CD4-positive, alpha-beta T cell (primary cell): ENCODE results near the gene CCDC3. TPM values are rescaled to one million over a fixed set of nuclear protein-coding genes. Genes with fewer than 3 reads are reported as not detected.

ENCODE experiments used
- ATAC-seq: fragments of 200-7000 bp; cut with Tn5 transposase; one replicate; pipeline ENCODE4 v1.10.0; 2022; ENCODE audit warnings: mild to moderate bottlenecking; ENCODE audit not compliant: poor library complexity
- CTCF ChIA-PET: fragments of 350-600 bp; sonication (Branson Sonifier 250); formaldehyde crosslinking; loops from one replicate; lab custom pipeline; 2021; ENCODE audit warnings: antibody characterized with exemption, inconsistent platforms; lab: Charles Lee
- POLR2A ChIA-PET: fragments of 350-600 bp; sonication (Branson Sonifier 250); formaldehyde crosslinking; loops from one replicate; lab custom pipeline; 2021; ENCODE audit warnings: antibody characterized with exemption, inconsistent platforms; lab: Charles Lee
- DNase-seq, 14 experiments: peaks; one replicate each; pipeline ENCODE4 v3.0.0-alpha.2; 2013 to 2020; ENCODE audit warnings: mixed read lengths in 2 of 14
- H3K27ac ChIP-seq, 2 donors: one replicate each; pipeline versions ENCODE4 v1.5.1 to v1.7.0; 2013; ENCODE audit warnings: low read length in 2 of 2, low read depth in 1 of 2, mild to moderate bottlenecking in 1 of 2
- H3K27me3 ChIP-seq, 2 experiments: 1 replicate in 1 of 2; 2 replicates in 1 of 2; pipeline versions ENCODE4 v1.6.1 to v1.7.0; 2013; ENCODE audit warnings: low read length in 2 of 2, control low read depth in 1 of 2, mild to moderate bottlenecking in 1 of 2, moderate library complexity in 1 of 2; ENCODE audit not compliant: insufficient read depth in 2 of 2, control insufficient read depth in 1 of 2
- H3K36me3 ChIP-seq: one replicate; pipeline ENCODE4 v1.6.1; 2013; ENCODE audit warnings: low read length, control low read depth; ENCODE audit not compliant: insufficient read depth
- H3K4me1 ChIP-seq: one replicate; pipeline ENCODE4 v1.6.1; 2013; ENCODE audit warnings: low read length, control low read depth; ENCODE audit not compliant: insufficient read depth
- H3K4me3 ChIP-seq: one replicate; pipeline ENCODE4 v1.5.1; 2013; ENCODE audit warnings: mild to moderate bottlenecking, low read length, moderate library complexity
- H3K9me3 ChIP-seq, 2 experiments: 1 replicate in 1 of 2; 2 replicates in 1 of 2; pipeline versions ENCODE4 v1.6.1 to v1.7.0; 2013; ENCODE audit warnings: low read length in 2 of 2, mild to moderate bottlenecking in 2 of 2, control low read depth in 1 of 2, moderate library complexity in 1 of 2; ENCODE audit not compliant: control insufficient read depth in 1 of 2, insufficient read depth in 1 of 2
- H3K27ac Mint-ChIP-seq: one replicate; pipeline ENCODE4 v1.8.0; 2020; ENCODE audit warnings: mixed read lengths
- H3K27me3 Mint-ChIP-seq: one replicate; pipeline ENCODE4 v1.8.0; 2021; ENCODE audit warnings: mixed read lengths
- H3K36me3 Mint-ChIP-seq: one replicate; pipeline ENCODE4 v1.8.0; 2021; ENCODE audit warnings: low read depth, mixed read lengths
- H3K4me1 Mint-ChIP-seq: one replicate; pipeline ENCODE4 v1.8.0; 2021; ENCODE audit warnings: low read depth, mixed read lengths
- H3K4me3 Mint-ChIP-seq: one replicate; pipeline ENCODE4 v1.8.0; 2020; ENCODE audit warnings: mild to moderate bottlenecking, mixed read lengths
- H3K9me3 Mint-ChIP-seq: one replicate; pipeline ENCODE4 v1.8.0; 2020; ENCODE audit warnings: mixed read lengths
- intact Hi-C, 2 experiments: fragments of 100-400 bp; cut with DNase I in 1 of 2; cut with micrococcal nuclease in 1 of 2; formaldehyde crosslinking; loops; one replicate each; pipeline versions ENCODE4 v1.15.1 to v1.9.0; 2023 to 2025; cut with DNase I, micrococcal nuclease
- total RNA-seq, 174 experiments: library from RNA in 2 of 174; stranded (reverse) in 2 of 174; gene quantifications; one replicate each; pipeline ENCODE4 v1.2.3 and lab custom pipeline; 2021 to 2026
- TF ChIP-seq, protein P1 (sequence below): fragments of 200-600 bp; IDR thresholded peaks from one replicate; pipeline ENCODE4 v1.8.0; 2022; ENCODE audit warnings: antibody characterized with exemption, mild to moderate bottlenecking

Gene CCDC3
- total RNA-seq, 2 experiments from 2014 or later, result 0.08 TPM; not detected in 1

DNA sequence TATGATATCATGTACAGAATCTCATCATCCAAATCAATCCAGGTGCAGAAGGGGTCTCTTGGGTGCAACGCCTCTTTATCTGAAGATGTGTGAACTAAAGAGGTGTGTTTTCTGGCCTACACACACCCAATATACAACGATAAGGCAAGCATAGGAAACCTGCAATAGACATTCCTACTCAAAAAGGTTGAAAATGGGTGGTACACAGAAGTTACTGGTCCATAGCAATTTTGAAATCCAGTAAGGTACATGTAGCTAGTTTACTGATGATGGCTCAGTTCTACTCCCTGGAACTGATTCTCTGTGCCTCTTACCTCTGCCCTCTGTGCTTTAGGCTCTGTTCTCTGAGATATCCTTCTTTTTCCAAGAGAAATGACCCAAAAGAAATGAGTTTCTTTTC is 22.2 kb upstream of the CCDC3 start:
- no peaks in the 10 kb centered on the region for H3K36me3 ChIP-seq
- DNase-seq (no peak), ATAC-seq (no peak)
- peaks cover 0 to 13% of the 10 kb centered on the region in 2 experiments for H3K9me3 ChIP-seq
- H3K4me3 ChIP-seq, result no peak overlapping the region
- H3K4me1 Mint-ChIP-seq, result no peaks in the 10 kb centered on the region
- ChIA-PET POLR2A (no interaction called here), CTCF (no interaction called here)
- TF ChIP-seq, protein P1, sequence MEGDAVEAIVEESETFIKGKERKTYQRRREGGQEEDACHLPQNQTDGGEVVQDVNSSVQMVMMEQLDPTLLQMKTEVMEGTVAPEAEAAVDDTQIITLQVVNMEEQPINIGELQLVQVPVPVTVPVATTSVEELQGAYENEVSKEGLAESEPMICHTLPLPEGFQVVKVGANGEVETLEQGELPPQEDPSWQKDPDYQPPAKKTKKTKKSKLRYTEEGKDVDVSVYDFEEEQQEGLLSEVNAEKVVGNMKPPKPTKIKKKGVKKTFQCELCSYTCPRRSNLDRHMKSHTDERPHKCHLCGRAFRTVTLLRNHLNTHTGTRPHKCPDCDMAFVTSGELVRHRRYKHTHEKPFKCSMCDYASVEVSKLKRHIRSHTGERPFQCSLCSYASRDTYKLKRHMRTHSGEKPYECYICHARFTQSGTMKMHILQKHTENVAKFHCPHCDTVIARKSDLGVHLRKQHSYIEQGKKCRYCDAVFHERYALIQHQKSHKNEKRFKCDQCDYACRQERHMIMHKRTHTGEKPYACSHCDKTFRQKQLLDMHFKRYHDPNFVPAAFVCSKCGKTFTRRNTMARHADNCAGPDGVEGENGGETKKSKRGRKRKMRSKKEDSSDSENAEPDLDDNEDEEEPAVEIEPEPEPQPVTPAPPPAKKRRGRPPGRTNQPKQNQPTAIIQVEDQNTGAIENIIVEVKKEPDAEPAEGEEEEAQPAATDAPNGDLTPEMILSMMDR, result no peak
- intact Hi-C loops, result no loop called here
- H3K27me3 Mint-ChIP-seq, result peaks cover 35% of the 10 kb centered on the region
- H3K27me3 ChIP-seq, result peaks cover under 1 to 5% of the 10 kb centered on the region in 2 experiments
- H3K27ac Mint-ChIP-seq, result no peak overlapping the region
- no peaks in the 10 kb centered on the region for H3K36me3 Mint-ChIP-seq
- H3K27ac ChIP-seq, result no peak overlapping the region
- no peaks in the 10 kb centered on the region for H3K4me1 ChIP-seq
- H3K9me3 Mint-ChIP-seq, result peaks cover 9% of the 10 kb centered on the region
- no peak overlapping the region for H3K4me3 Mint-ChIP-seq

DNA sequence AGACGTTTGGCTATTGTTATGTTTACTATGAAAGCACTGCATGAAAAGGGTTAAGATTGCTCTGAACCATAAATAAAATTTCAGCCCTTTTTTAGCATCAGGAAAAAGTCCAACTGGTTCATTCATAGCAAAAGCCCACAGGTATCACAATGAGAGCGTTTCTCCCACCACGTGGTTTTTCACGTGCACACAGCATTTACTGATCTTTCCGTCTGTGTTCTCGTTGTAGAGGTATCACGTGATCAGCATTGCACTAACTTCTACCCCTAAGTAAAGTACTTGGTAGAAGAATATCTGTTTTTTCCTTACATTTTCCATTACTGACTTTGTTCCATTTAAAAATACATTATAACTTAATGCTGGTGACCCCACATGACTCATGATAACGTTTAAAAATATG is 17.8 kb upstream of the CCDC3 start:
- CTCF ChIA-PET, result no interaction called here

DNA sequence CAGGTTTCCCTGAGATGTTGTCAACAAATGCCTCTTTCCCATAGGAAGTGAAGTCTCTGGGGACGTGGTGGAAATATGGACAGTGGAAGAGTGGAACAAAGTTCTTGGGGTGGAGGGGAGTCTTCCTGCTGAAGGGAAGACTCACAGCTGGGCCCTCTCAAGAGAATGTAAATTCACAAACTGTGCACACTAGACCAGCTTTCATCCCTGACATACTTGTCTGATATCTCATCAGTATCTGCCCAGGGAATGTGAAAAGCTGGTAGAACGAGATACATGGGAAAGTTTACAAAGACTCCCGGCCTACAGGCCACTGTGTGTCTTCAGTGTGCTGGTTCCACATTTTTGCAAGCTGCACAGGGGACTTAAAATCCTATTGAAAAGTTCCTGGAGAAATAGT is 16.7 kb upstream of the CCDC3 start:
- H3K4me3 Mint-ChIP-seq, result no peak overlapping the region
- no peak overlapping the region for H3K27ac Mint-ChIP-seq
- H3K4me3 ChIP-seq, result no peak overlapping the region
- DNase-seq (no peak), ATAC-seq (no peak)
- peaks cover 28% of the 10 kb centered on the region for H3K27me3 Mint-ChIP-seq
- H3K36me3 Mint-ChIP-seq, result no peaks in the 10 kb centered on the region
- H3K27ac ChIP-seq, result no peak overlapping the region
- H3K9me3 ChIP-seq, result peaks cover 0 to under 1% of the 10 kb centered on the region in 2 experiments
- no peaks in the 10 kb centered on the region for H3K4me1 ChIP-seq
- H3K9me3 Mint-ChIP-seq, result no peaks in the 10 kb centered on the region
- intact Hi-C loops, result no loop called here
- H3K4me1 Mint-ChIP-seq, result no peaks in the 10 kb centered on the region
- ChIA-PET POLR2A (no interaction called here), CTCF (no interaction called here)
- H3K27me3 ChIP-seq, result peaks cover 0 to 4% of the 10 kb centered on the region in 2 experiments
- no peaks in the 10 kb centered on the region for H3K36me3 ChIP-seq
- TF ChIP-seq, protein P1, result no peak

More for the DNA sequence above, 17.8 kb upstream of the CCDC3 start:
- Histone ChIP-seq H3K36me3 (no peaks in the 10 kb centered on the region), H3K4me3 (no peak overlapping the region), H3K27me3 (peaks cover 0 to 4% of the 10 kb centered on the region in 2 experiments), H3K27ac (no peak overlapping the region), H3K4me1 (no peaks in the 10 kb centered on the region), H3K9me3 (peaks cover 0 to 10% of the 10 kb centered on the region in 2 experiments)
- Mint-ChIP-seq H3K9me3 (peaks cover 4% of the 10 kb centered on the region), H3K4me1 (no peaks in the 10 kb centered on the region), H3K36me3 (no peaks in the 10 kb centered on the region), H3K27me3 (peaks cover 28% of the 10 kb centered on the region), H3K4me3 (no peak overlapping the region), H3K27ac (no peak overlapping the region)
- intact Hi-C loops, result no loop called here
- POLR2A ChIA-PET, result no interaction called here
- TF ChIP-seq, protein P1, result no peak
- ATAC-seq, result no peak
- DNase-seq, result no peak
